ENCODE data around the gene PIP5K1B.

DNA sequence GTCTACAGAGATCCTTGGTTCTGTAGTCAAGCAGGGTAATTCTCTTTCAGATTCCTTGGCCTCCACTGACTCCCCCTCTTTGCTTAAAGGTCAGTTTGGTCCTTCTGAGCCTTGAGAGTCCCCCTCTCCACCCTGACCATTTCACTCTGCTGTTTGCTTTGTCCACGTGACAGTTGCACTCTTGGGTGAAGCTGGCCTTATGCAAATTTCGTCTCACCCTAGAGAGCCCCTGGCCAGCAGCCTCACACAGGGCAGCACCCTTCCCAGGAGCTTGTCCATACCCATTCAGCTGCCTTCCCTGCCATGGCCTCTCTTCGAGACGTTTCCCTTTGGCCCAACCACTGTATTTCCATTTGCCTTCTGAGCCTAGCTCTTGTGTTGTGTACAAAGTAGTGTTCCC, 245.1 kb downstream of the PIP5K1B start:
- TF ChIP-seq, protein P1, sequence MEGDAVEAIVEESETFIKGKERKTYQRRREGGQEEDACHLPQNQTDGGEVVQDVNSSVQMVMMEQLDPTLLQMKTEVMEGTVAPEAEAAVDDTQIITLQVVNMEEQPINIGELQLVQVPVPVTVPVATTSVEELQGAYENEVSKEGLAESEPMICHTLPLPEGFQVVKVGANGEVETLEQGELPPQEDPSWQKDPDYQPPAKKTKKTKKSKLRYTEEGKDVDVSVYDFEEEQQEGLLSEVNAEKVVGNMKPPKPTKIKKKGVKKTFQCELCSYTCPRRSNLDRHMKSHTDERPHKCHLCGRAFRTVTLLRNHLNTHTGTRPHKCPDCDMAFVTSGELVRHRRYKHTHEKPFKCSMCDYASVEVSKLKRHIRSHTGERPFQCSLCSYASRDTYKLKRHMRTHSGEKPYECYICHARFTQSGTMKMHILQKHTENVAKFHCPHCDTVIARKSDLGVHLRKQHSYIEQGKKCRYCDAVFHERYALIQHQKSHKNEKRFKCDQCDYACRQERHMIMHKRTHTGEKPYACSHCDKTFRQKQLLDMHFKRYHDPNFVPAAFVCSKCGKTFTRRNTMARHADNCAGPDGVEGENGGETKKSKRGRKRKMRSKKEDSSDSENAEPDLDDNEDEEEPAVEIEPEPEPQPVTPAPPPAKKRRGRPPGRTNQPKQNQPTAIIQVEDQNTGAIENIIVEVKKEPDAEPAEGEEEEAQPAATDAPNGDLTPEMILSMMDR (conservative IDR thresholded peaks at IDR 0.05; ENCODE audit: low read length): no peak
- TF ChIP-seq EZH2phosphoT487 (IDR thresholded peaks at IDR 0.05; ENCODE audit: borderline replicate concordance): no peak

Data from Loucy (cell line).